Measurements from ENCODE around the gene SELENOO.

The SELENOO gene

GRCh38 chr22:50174382-50175190, 26.2 kb upstream of the SELENOO start:
- in situ Hi-C loops (cut with MboI; ENCODE audit: low pct_unique_long_range_greater_than_20kb, low sequenced_read_pairs, unreplicated experiment) = no loop called here
- no peak for DNase-seq (ENCODE audit: low spot score)
- no peak for TF ChIP-seq CTCF (IDR thresholded peaks at IDR 0.05; ENCODE audit: extremely low read depth, insufficient read depth, missing control alignments)

GRCh38 chr22:50175191-50175461, 25.7 kb upstream of the SELENOO start:
- in situ Hi-C loops (cut with MboI; ENCODE audit: low pct_unique_long_range_greater_than_20kb, low sequenced_read_pairs, unreplicated experiment) = no loop called here
- no peak for TF ChIP-seq CTCF (IDR thresholded peaks at IDR 0.05; ENCODE audit: extremely low read depth, insufficient read depth, missing control alignments)
- no peak for DNase-seq (ENCODE audit: low spot score)

GRCh38 chr22:50175921-50176849, 24.6 kb upstream of the SELENOO start:
- no peak for DNase-seq (ENCODE audit: low spot score)
- in situ Hi-C loops (cut with MboI; ENCODE audit: low pct_unique_long_range_greater_than_20kb, low sequenced_read_pairs, unreplicated experiment) = no loop called here

GRCh38 chr22:50176850-50177536, 23.8 kb upstream of the SELENOO start:
- in situ Hi-C loops (cut with MboI; ENCODE audit: low pct_unique_long_range_greater_than_20kb, low sequenced_read_pairs, unreplicated experiment) = no loop called here
- no peak for TF ChIP-seq CTCF (IDR thresholded peaks at IDR 0.05; ENCODE audit: extremely low read depth, insufficient read depth, missing control alignments)
- DNase-seq (ENCODE audit: low spot score) = no peak

More at GRCh38 chr22:50175921-50176849, 24.6 kb upstream of the SELENOO start:
- no peak for TF ChIP-seq CTCF (IDR thresholded peaks at IDR 0.05; ENCODE audit: extremely low read depth, insufficient read depth, missing control alignments)

- in situ Hi-C loops (cut with MboI; ENCODE audit: low pct_unique_long_range_greater_than_20kb, low sequenced_read_pairs, unreplicated experiment) = no loop called here
- TF ChIP-seq CTCF (IDR thresholded peaks at IDR 0.05; ENCODE audit: extremely low read depth, insufficient read depth, missing control alignments) = no peak
- DNase-seq (ENCODE audit: low spot score) = no peak
These were observed 23.0 kb upstream of the SELENOO start for GRCh38 chr22:50177537-50178470.

All from GM13977 (cell line).